ENCODE measurements around the gene PRKG1. TPM values are rescaled to one million over a fixed set of nuclear protein-coding genes. Genes with fewer than 3 reads are reported as not detected.
"Not testable (repeated sequence)": the region's sequence is repeated elsewhere in the genome, so short reads cannot be mapped to it uniquely, and the experiment has no call there.

The PRKG1 gene
- total RNA-seq, 1 donor, result 67.3 TPM

GRCh38 chr10:51257511-51258248 lies 183.4 kb downstream of the PRKG1 start:
- no peak for DNase-seq (ENCODE audit: low read depth in 2 of 3, low spot score in 2 of 3)

GRCh38 chr10:51260376-51260775 lies 186.1 kb downstream of the PRKG1 start:
- no peak for DNase-seq (ENCODE audit: low read depth in 2 of 3, low spot score in 2 of 3)

GRCh38 chr10:51266496-51266895 lies 192.2 kb downstream of the PRKG1 start:
- no peak for DNase-seq (ENCODE audit: low read depth in 2 of 3, low spot score in 2 of 3)

- DNase-seq (ENCODE audit: low read depth in 2 of 3, low spot score in 2 of 3), result not testable (repeated sequence)
Observed at GRCh38 chr10:51267980-51268570, 193.8 kb downstream of the PRKG1 start.

- no peak for DNase-seq (ENCODE audit: low read depth in 2 of 3, low spot score in 2 of 3)
Observed at GRCh38 chr10:51269821-51270220, 195.5 kb downstream of the PRKG1 start.

- DNase-seq (ENCODE audit: low read depth in 2 of 3, low spot score in 2 of 3), result no peak
Observed at GRCh38 chr10:51270936-51271530, 196.7 kb downstream of the PRKG1 start.

- DNase-seq (ENCODE audit: low read depth in 2 of 3, low spot score in 2 of 3), result not testable (repeated sequence)
Observed at GRCh38 chr10:51272099-51272498, 197.8 kb downstream of the PRKG1 start.

GRCh38 chr10:51272555-51272954 lies 198.3 kb downstream of the PRKG1 start:
- no peak for DNase-seq (ENCODE audit: low read depth in 2 of 3, low spot score in 2 of 3)

GRCh38 chr10:51273574-51273973 lies 199.3 kb downstream of the PRKG1 start:
- DNase-seq (ENCODE audit: low read depth in 2 of 3, low spot score in 2 of 3), result peak in 1 of 3 donors; percentile 70

- not testable (repeated sequence) for DNase-seq (ENCODE audit: low read depth in 2 of 3, low spot score in 2 of 3)
Observed at GRCh38 chr10:51276097-51276496, 201.8 kb downstream of the PRKG1 start.

- not testable (repeated sequence) for DNase-seq (ENCODE audit: low read depth in 2 of 3, low spot score in 2 of 3)
Observed at GRCh38 chr10:51281387-51281786, 207.1 kb downstream of the PRKG1 start.

GRCh38 chr10:51285601-51286000 lies 211.3 kb downstream of the PRKG1 start:
- DNase-seq (ENCODE audit: low read depth in 2 of 3, low spot score in 2 of 3), result no peak

- no peak for DNase-seq (ENCODE audit: low read depth in 2 of 3, low spot score in 2 of 3)
Observed at GRCh38 chr10:51288511-51288910, 214.2 kb downstream of the PRKG1 start.

- DNase-seq (ENCODE audit: low read depth in 2 of 3, low spot score in 2 of 3), result no peak
Observed at GRCh38 chr10:51289519-51289918, 215.2 kb downstream of the PRKG1 start.

- DNase-seq (ENCODE audit: low read depth in 2 of 3, low spot score in 2 of 3), result no peak
Observed at GRCh38 chr10:51291961-51292360, 217.7 kb downstream of the PRKG1 start.

- no peak for DNase-seq (ENCODE audit: low read depth in 2 of 3, low spot score in 2 of 3)
Observed at GRCh38 chr10:51297438-51297837, 223.2 kb downstream of the PRKG1 start.

- DNase-seq (ENCODE audit: low read depth in 2 of 3, low spot score in 2 of 3), result no peak
Observed at GRCh38 chr10:51300617-51301304, 226.5 kb downstream of the PRKG1 start.

GRCh38 chr10:51301644-51302043 lies 227.4 kb downstream of the PRKG1 start:
- no peak for DNase-seq (ENCODE audit: low read depth in 2 of 3, low spot score in 2 of 3)

- no peak for DNase-seq (ENCODE audit: low read depth in 2 of 3, low spot score in 2 of 3)
Observed at GRCh38 chr10:51302316-51302715, 228.0 kb downstream of the PRKG1 start.

- DNase-seq (ENCODE audit: low read depth in 2 of 3, low spot score in 2 of 3), result no peak
Observed at GRCh38 chr10:51308116-51308515, 233.8 kb downstream of the PRKG1 start.

GRCh38 chr10:51311228-51311627 lies 236.9 kb downstream of the PRKG1 start:
- DNase-seq (ENCODE audit: low read depth in 2 of 3, low spot score in 2 of 3), result no peak
